Nephron (organoid): ENCODE data around the gene ERFL.

ENCODE experiments used
- H3K27ac Mint-ChIP-seq, 3 experiments: 2 replicates each; pipeline ENCODE4 v1.8.0; 2020; ENCODE audit warnings: mixed read lengths in 3 of 3, mild to moderate bottlenecking in 2 of 3, moderate library complexity in 1 of 3
- H3K27me3 Mint-ChIP-seq: 2 replicates; pipeline ENCODE4 v1.8.0; 2021; ENCODE audit warnings: low read depth, mild to moderate bottlenecking, moderate library complexity, mixed read lengths
- H3K36me3 Mint-ChIP-seq: 2 replicates; pipeline ENCODE4 v1.8.0; 2020; ENCODE audit warnings: low read depth, mixed read lengths
- H3K4me1 Mint-ChIP-seq: 2 replicates; pipeline ENCODE4 v1.8.0; 2020; ENCODE audit warnings: mixed read lengths
- H3K4me3 Mint-ChIP-seq, 3 experiments: 2 replicates each; pipeline ENCODE4 v1.8.0; 2020; ENCODE audit warnings: mild to moderate bottlenecking in 3 of 3, mixed read lengths in 3 of 3, moderate library complexity in 2 of 3
- H3K9me3 Mint-ChIP-seq: 2 replicates; pipeline ENCODE4 v1.8.0; 2020; ENCODE audit warnings: mixed read lengths
- CTCF ChIP-seq, 3 experiments: fragments of 200-600 bp; sonication (generic); IDR thresholded peaks; one replicate each; pipeline ENCODE4 v1.5.0; 2021; ENCODE audit warnings: antibody characterized with exemption in 3 of 3; ENCODE audit not compliant: unreplicated experiment in 3 of 3

Gene ERFL

GRCh38 chr19:41906271-41906670 is 22.0 kb downstream of the ERFL start:
- H3K36me3 Mint-ChIP-seq: peaks cover 41% of the 10 kb centered on the region
- H3K4me3 Mint-ChIP-seq: no peak overlapping the region
- H3K27me3 Mint-ChIP-seq: peaks cover 20% of the 10 kb centered on the region
- no peaks in the 10 kb centered on the region for H3K4me1 Mint-ChIP-seq
- no peaks in the 10 kb centered on the region for H3K9me3 Mint-ChIP-seq
- no peak for TF ChIP-seq CTCF (IDR thresholded peaks at IDR 0.05; ENCODE audit: unreplicated experiment in 3 of 3)
- H3K27ac Mint-ChIP-seq: no peak overlapping the region

- Mint-ChIP-seq H3K9me3 (no peaks in the 10 kb centered on the region), H3K27ac (no peak overlapping the region), H3K4me1 (no peaks in the 10 kb centered on the region), H3K36me3 (peaks cover 41% of the 10 kb centered on the region), H3K4me3 (no peak overlapping the region), H3K27me3 (peaks cover 12% of the 10 kb centered on the region)
- TF ChIP-seq CTCF (IDR thresholded peaks at IDR 0.05; ENCODE audit: unreplicated experiment in 3 of 3): no peak
These were observed 22.8 kb downstream of the ERFL start for GRCh38 chr19:41905273-41906002.

- H3K36me3 Mint-ChIP-seq: peaks cover 48% of the 10 kb centered on the region
- H3K27ac Mint-ChIP-seq: no peak overlapping the region
- H3K27me3 Mint-ChIP-seq: peaks cover 3% of the 10 kb centered on the region
- no peak overlapping the region for H3K4me3 Mint-ChIP-seq
- TF ChIP-seq CTCF (IDR thresholded peaks at IDR 0.05; ENCODE audit: unreplicated experiment in 3 of 3): no peak
- no peaks in the 10 kb centered on the region for H3K9me3 Mint-ChIP-seq
- no peaks in the 10 kb centered on the region for H3K4me1 Mint-ChIP-seq
These were observed 24.0 kb downstream of the ERFL start for GRCh38 chr19:41904118-41904870.

GRCh38 chr19:41903193-41903953 is 24.9 kb downstream of the ERFL start:
- H3K36me3 Mint-ChIP-seq: peaks cover 55% of the 10 kb centered on the region
- H3K4me1 Mint-ChIP-seq: no peaks in the 10 kb centered on the region
- no peak for TF ChIP-seq CTCF (IDR thresholded peaks at IDR 0.05; ENCODE audit: unreplicated experiment in 3 of 3)
- H3K9me3 Mint-ChIP-seq: no peaks in the 10 kb centered on the region
- H3K4me3 Mint-ChIP-seq: no peak overlapping the region
- no peak overlapping the region for H3K27ac Mint-ChIP-seq
- H3K27me3 Mint-ChIP-seq: no peaks in the 10 kb centered on the region

GRCh38 chr19:41902594-41902993 is 25.7 kb downstream of the ERFL start:
- no peaks in the 10 kb centered on the region for H3K4me1 Mint-ChIP-seq
- TF ChIP-seq CTCF (IDR thresholded peaks at IDR 0.05; ENCODE audit: unreplicated experiment in 3 of 3): no peak
- H3K36me3 Mint-ChIP-seq: peaks cover 62% of the 10 kb centered on the region
- no peaks in the 10 kb centered on the region for H3K9me3 Mint-ChIP-seq
- H3K27ac Mint-ChIP-seq: no peak overlapping the region
- H3K4me3 Mint-ChIP-seq: no peak overlapping the region
- H3K27me3 Mint-ChIP-seq: no peaks in the 10 kb centered on the region
